Endothelial cell of umbilical vein (primary cell): ENCODE data around the gene USP12. TPM values are rescaled to one million over a fixed set of nuclear protein-coding genes. Genes with fewer than 3 reads are reported as not detected.

ENCODE experiments used
- BruUV-seq: library from RNA; stranded (reverse); fragments of 400-500 nt; replicated peaks from 2 replicates; lab custom pipeline; 2021; lab: Mats Ljungman, UMichigan
- CTCF ChIA-PET: fragments of 300-600, 350-600 bp; sonication (Branson Sonifier 250); formaldehyde crosslinking; loops from one replicate; lab custom pipeline; 2021; ENCODE audit warnings: antibody characterized with exemption, inconsistent platforms; lab: Charles Lee
- POLR2A ChIA-PET: fragments of 300-600, 350-600 bp; sonication (Branson Sonifier 250); formaldehyde crosslinking; loops from one replicate; lab custom pipeline; 2021; ENCODE audit warnings: antibody characterized with exemption, inconsistent platforms; lab: Charles Lee
- DNase-seq: peaks from one replicate; pipeline ENCODE4 v3.0.0-alpha.2; 2011; ENCODE audit warnings: low read depth, low spot score
- FAIRE-seq: peaks from 2 replicates; lab custom pipeline; 2011; peaks lifted over from hg19 to GRCh38; lab: Jason Lieb, UNC
- H2AFZ ChIP-seq: 2 replicates; pipeline ENCODE4 v1.6.0; 2012; ENCODE audit warnings: low read depth, low read length, control low read depth, inconsistent platforms
- H3K27ac ChIP-seq: 2 replicates; pipeline ENCODE4 v1.5.1; 2011; ENCODE audit warnings: low read depth, mild to moderate bottlenecking, control low read depth, low read length, moderate library complexity; ENCODE audit not compliant: insufficient read depth
- H3K27me3 ChIP-seq, 2 experiments: 2 replicates each; pipeline versions ENCODE4 v1.6.0 to v1.6.1; 2011; ENCODE audit warnings: low read length in 2 of 2, mixed read lengths in 1 of 2; ENCODE audit not compliant: control insufficient read depth in 2 of 2, insufficient read depth in 2 of 2
- H3K36me3 ChIP-seq, 2 experiments: 2 replicates in 1 of 2; 3 replicates in 1 of 2; pipeline ENCODE4 v1.5.1; 2011; ENCODE audit warnings: low read length in 2 of 2, mild to moderate bottlenecking in 1 of 2, moderate library complexity in 1 of 2; ENCODE audit not compliant: control insufficient read depth in 2 of 2, insufficient read depth in 2 of 2; ENCODE audit errors: extremely low read depth in 1 of 2
- H3K4me1 ChIP-seq: 3 replicates; pipeline ENCODE4 v1.5.1; 2011; ENCODE audit warnings: mild to moderate bottlenecking, low read length; ENCODE audit not compliant: control insufficient read depth, insufficient read depth; ENCODE audit errors: extremely low read depth
- H3K4me2 ChIP-seq: 2 replicates; pipeline ENCODE4 v1.6.1; 2011; ENCODE audit warnings: low read length, control low read depth, mixed read lengths; ENCODE audit not compliant: insufficient read depth
- H3K4me3 ChIP-seq, 3 experiments: fragments of 200-600 bp in 1 of 3; sonication (generic), shearing (Covaris generic) in 1 of 3; replicated peaks in 1 of 3; 2 replicates each; pipeline ENCODE4 v1.5.1; 2011 to 2016; ENCODE audit warnings: control low read depth in 3 of 3, low read length in 3 of 3, mild to moderate bottlenecking in 2 of 3, inconsistent platforms in 1 of 3, low read depth in 1 of 3, moderate library complexity in 1 of 3; ENCODE audit not compliant: insufficient read depth in 1 of 3
- H3K79me2 ChIP-seq: 2 replicates; pipeline ENCODE4 v1.6.0; 2012; ENCODE audit warnings: low read length, inconsistent platforms; ENCODE audit not compliant: control insufficient read depth, insufficient read depth
- H3K9ac ChIP-seq: replicated peaks from 2 replicates; pipeline ENCODE3; 2011; ENCODE audit warnings: low read length, control low read depth; ENCODE audit not compliant: insufficient read depth; ENCODE audit errors: extremely low read depth
- H3K9me1 ChIP-seq: replicated peaks from 3 replicates; pipeline ENCODE4 v1.6.0; 2011; ENCODE audit warnings: mild to moderate bottlenecking, low read length; ENCODE audit not compliant: control insufficient read depth, insufficient read depth; ENCODE audit errors: extremely low read depth
- H3K9me3 ChIP-seq: replicated peaks from 2 replicates; pipeline ENCODE4 v1.5.1; 2012; ENCODE audit warnings: low read length, inconsistent platforms; ENCODE audit not compliant: control insufficient read depth, insufficient read depth
- H4K20me1 ChIP-seq: replicated peaks from 2 replicates; pipeline ENCODE3; 2011; ENCODE audit warnings: mild to moderate bottlenecking, low read length; ENCODE audit not compliant: control insufficient read depth, insufficient read depth; ENCODE audit errors: extremely low read depth
- EZH2 ChIP-seq: IDR thresholded peaks from 2 replicates; pipeline ENCODE4 v1.6.1; 2012; ENCODE audit warnings: borderline replicate concordance, low read depth, mild to moderate bottlenecking, moderate library complexity, low read length, inconsistent platforms; ENCODE audit not compliant: severe bottlenecking
- FOS ChIP-seq: IDR thresholded peaks from 2 replicates; pipeline ENCODE4 v1.6.1; 2011; ENCODE audit warnings: mild to moderate bottlenecking, low read length, moderate library complexity, borderline replicate concordance; ENCODE audit not compliant: insufficient read depth
- GATA2 ChIP-seq: IDR thresholded peaks from 2 replicates; pipeline ENCODE4 v1.7.0; 2011; ENCODE audit warnings: low read depth, mild to moderate bottlenecking, moderate library complexity, mixed read lengths, low read length; ENCODE audit not compliant: insufficient read length, insufficient read depth
- JUN ChIP-seq: IDR thresholded peaks from 2 replicates; pipeline ENCODE4 v1.6.1; 2011; ENCODE audit warnings: borderline replicate concordance, low read depth; ENCODE audit not compliant: insufficient read length, insufficient read depth
- MYC ChIP-seq: IDR thresholded peaks from one replicate; pipeline ENCODE4 v1.6.1; 2011; ENCODE audit warnings: mild to moderate bottlenecking, low read depth, low read length
- POLR2A ChIP-seq: IDR thresholded peaks from 2 replicates; pipeline ENCODE4 v1.6.1; 2012; ENCODE audit warnings: low read depth, mild to moderate bottlenecking, control low read depth, low read length
- POLR2AphosphoS5 ChIP-seq: IDR thresholded peaks from 2 replicates; pipeline ENCODE4 v1.6.1; 2012; ENCODE audit warnings: low read depth, mild to moderate bottlenecking, control low read depth, low read length, moderate library complexity; ENCODE audit not compliant: insufficient read depth
- dilution Hi-C: fragments of 300-500 bp; cut with MboI; formaldehyde crosslinking; loops from one replicate; pipeline ENCODE4 v1.15.0; 2019; ENCODE audit warnings: low sequenced_read_pairs; ENCODE audit not compliant: extremely low pct_ligation_motif_present
- intact Hi-C: fragments of 100-400 bp; cut with micrococcal nuclease; formaldehyde crosslinking; loops from one replicate; pipeline ENCODE4 v1.10.0; 2022
- polyA plus RNA-seq, 4 experiments: library from polyadenylated mRNA; depleted of rRNA in 3 of 4; stranded (reverse) in 3 of 4; unstranded in 1 of 4; fragments of >200 nt; gene quantifications; 2 replicates each; pipeline versions ENCODE4 v1.2.1 to v1.2.3, GENCODE V29; 2011 to 2012; ENCODE audit warnings: missing spikeins in 1 of 4
- total RNA-seq: library from RNA; stranded (reverse); gene quantifications from 2 replicates; pipeline ENCODE4 v1.2.3, GENCODE V29; 2021
- TF ChIP-seq, protein P1 (sequence below), 2 donors: IDR thresholded peaks; 1 replicate in 1 of 2; 2 replicates in 1 of 2; pipeline ENCODE4 v1.5.1; 2011; ENCODE audit warnings: low read length in 2 of 2, mild to moderate bottlenecking in 2 of 2, moderate library complexity in 2 of 2, control low read depth in 1 of 2, inconsistent platforms in 1 of 2, low read depth in 1 of 2; ENCODE audit not compliant: insufficient read depth in 1 of 2; ENCODE audit errors: extremely low read depth in 1 of 2
- TF ChIP-seq, protein P2 (sequence below): IDR thresholded peaks from 2 replicates; pipeline ENCODE4 v1.6.1; 2011; ENCODE audit not compliant: insufficient read depth, insufficient read length

Gene USP12
- total and polyA plus RNA-seq, 2 donors (not counting 3 experiments of a cell fraction or from before 2014, with no cell fraction given): 6.2 to 33.4 TPM

DNA sequence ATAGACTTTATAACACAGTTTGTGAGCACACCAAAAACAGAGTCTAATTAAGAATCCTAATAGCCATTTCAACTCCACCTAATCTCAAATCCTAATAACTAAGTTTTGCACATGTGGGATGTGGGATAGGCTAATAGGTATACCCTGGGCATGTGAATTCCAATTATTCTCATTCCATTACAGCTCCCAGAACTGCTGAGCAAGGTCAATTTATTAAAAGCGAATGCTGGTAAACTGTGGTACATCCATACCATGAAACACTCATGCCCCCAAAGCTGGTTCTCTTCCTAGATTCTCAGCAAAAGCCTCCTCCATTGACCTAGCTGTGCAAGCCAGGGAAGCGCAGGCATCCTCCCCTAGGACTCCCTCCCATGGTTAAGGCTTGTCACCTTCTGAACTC, 113.8 kb downstream of the USP12 start:
- Histone ChIP-seq H3K36me3 (no peaks in the 10 kb centered on the region), H2AFZ (no peak overlapping the region), H3K4me1 (no peaks in the 10 kb centered on the region), H3K9ac (no peak overlapping the region), H3K4me2 (no peak overlapping the region), H3K27ac (no peak overlapping the region), H3K9me1 (no peaks in the 10 kb centered on the region), H3K4me3 (no peak overlapping the region), H3K9me3 (no peaks in the 10 kb centered on the region), H3K79me2 (no peaks in the 10 kb centered on the region), H4K20me1 (no peaks in the 10 kb centered on the region), H3K27me3 (no peaks in the 10 kb centered on the region)
- TF ChIP-seq, protein P1, sequence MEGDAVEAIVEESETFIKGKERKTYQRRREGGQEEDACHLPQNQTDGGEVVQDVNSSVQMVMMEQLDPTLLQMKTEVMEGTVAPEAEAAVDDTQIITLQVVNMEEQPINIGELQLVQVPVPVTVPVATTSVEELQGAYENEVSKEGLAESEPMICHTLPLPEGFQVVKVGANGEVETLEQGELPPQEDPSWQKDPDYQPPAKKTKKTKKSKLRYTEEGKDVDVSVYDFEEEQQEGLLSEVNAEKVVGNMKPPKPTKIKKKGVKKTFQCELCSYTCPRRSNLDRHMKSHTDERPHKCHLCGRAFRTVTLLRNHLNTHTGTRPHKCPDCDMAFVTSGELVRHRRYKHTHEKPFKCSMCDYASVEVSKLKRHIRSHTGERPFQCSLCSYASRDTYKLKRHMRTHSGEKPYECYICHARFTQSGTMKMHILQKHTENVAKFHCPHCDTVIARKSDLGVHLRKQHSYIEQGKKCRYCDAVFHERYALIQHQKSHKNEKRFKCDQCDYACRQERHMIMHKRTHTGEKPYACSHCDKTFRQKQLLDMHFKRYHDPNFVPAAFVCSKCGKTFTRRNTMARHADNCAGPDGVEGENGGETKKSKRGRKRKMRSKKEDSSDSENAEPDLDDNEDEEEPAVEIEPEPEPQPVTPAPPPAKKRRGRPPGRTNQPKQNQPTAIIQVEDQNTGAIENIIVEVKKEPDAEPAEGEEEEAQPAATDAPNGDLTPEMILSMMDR (IDR thresholded peaks at IDR 0.05; ENCODE audit: extremely low read depth in 1 of 2, insufficient read depth in 1 of 2, low read depth in 1 of 2, low read length in 2 of 2): no peak
- TF ChIP-seq JUN (no peak), GATA2 (no peak), POLR2AphosphoS5 (no peak), EZH2 (no peak), POLR2A (no peak), MYC (no peak), FOS (no peak)
- TF ChIP-seq, protein P2, sequence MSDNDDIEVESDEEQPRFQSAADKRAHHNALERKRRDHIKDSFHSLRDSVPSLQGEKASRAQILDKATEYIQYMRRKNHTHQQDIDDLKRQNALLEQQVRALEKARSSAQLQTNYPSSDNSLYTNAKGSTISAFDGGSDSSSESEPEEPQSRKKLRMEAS: no peak
- CTCF ChIA-PET: no interaction called here
- FAIRE-seq: no peak
- intact Hi-C loops: no loop called here
- no TSS peak for BruUV-seq
- POLR2A ChIA-PET: no interaction called here
- dilution Hi-C loops: no loop called here
- DNase-seq: no peak
